NB4 (cell line): ENCODE results near the gene DGKE.

ENCODE experiments used
- MYC ChIP-seq: IDR thresholded peaks from 2 replicates; pipeline ENCODE4 v1.6.1; 2011; ENCODE audit warnings: low read depth, low read length
- POLR2A ChIP-seq: IDR thresholded peaks from 2 replicates; pipeline ENCODE4 v1.6.1; 2011; ENCODE audit warnings: mild to moderate bottlenecking; ENCODE audit not compliant: insufficient read length; ENCODE audit errors: extremely low read depth
- TF ChIP-seq, protein P1 (sequence below): IDR thresholded peaks from one replicate; pipeline ENCODE4 v1.5.1; 2012; ENCODE audit warnings: low read depth, low read length
- TF ChIP-seq, protein P2 (sequence below): IDR thresholded peaks from 2 replicates; pipeline ENCODE4 v1.6.1; 2011; ENCODE audit warnings: low read depth, low read length

DNA sequence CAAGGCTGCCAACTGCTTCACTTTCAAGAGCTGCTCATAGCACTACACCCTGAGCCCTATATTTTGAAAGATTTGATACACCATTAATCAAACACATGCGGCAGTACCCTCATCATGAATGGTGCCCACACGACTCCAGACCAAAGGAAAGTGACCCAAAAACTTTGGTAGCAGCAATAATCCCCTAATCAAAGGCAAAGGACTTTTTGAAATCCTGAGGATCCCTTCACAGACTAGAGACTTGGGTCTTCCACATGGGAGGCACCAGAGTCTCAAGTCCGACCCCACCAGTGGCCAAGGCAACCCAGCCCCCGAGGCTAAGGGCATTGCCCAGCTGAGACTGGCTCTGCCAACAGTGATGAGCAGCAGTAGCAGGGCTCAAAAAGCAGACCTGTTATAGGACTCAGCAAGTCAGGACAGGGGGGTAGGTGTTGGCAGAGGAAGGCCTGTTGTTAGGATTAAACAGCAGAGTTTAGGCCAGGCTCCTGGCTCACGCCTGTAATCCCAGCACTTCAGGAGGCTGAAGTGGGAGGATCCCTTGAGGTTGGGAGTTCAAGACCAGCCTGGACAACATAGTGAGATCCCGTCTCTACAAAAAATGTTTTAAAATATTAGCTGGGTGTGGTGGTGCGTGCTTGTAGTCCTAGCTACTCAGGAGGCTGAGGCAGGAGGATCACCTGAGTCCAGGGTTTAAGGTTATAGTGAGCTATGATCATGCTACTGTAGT, 76.7 kb downstream of the DGKE start:
- TF ChIP-seq, protein P1, sequence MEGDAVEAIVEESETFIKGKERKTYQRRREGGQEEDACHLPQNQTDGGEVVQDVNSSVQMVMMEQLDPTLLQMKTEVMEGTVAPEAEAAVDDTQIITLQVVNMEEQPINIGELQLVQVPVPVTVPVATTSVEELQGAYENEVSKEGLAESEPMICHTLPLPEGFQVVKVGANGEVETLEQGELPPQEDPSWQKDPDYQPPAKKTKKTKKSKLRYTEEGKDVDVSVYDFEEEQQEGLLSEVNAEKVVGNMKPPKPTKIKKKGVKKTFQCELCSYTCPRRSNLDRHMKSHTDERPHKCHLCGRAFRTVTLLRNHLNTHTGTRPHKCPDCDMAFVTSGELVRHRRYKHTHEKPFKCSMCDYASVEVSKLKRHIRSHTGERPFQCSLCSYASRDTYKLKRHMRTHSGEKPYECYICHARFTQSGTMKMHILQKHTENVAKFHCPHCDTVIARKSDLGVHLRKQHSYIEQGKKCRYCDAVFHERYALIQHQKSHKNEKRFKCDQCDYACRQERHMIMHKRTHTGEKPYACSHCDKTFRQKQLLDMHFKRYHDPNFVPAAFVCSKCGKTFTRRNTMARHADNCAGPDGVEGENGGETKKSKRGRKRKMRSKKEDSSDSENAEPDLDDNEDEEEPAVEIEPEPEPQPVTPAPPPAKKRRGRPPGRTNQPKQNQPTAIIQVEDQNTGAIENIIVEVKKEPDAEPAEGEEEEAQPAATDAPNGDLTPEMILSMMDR: no peak
- TF ChIP-seq POLR2A (no peak), MYC (no peak)
- TF ChIP-seq, protein P2, sequence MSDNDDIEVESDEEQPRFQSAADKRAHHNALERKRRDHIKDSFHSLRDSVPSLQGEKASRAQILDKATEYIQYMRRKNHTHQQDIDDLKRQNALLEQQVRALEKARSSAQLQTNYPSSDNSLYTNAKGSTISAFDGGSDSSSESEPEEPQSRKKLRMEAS: no peak
